Vagina (tissue), 2 donors: Measurements from ENCODE around the gene AREG. TPM values are rescaled to one million over a fixed set of nuclear protein-coding genes. Genes with fewer than 3 reads are reported as not detected.

ENCODE experiments used
- DNase-seq, 2 donors: peaks; one replicate each; pipeline ENCODE4 v3.0.0-alpha.2; 2017; ENCODE audit errors: extremely low spot score in 2 of 2
- H3K27ac ChIP-seq: fragments of 200-600 bp; sonication (generic); one replicate; pipeline ENCODE4 v1.5.1; 2019
- H3K27me3 ChIP-seq: fragments of 200-600 bp; sonication (generic); one replicate; pipeline ENCODE4 v1.5.1; 2019
- H3K36me3 ChIP-seq, 2 donors: fragments of 200-600 bp; sonication (generic); one replicate each; pipeline ENCODE4 v1.5.1; 2017 to 2019
- H3K4me1 ChIP-seq: fragments of 200-600 bp; sonication (generic); one replicate; pipeline ENCODE4 v1.5.1; 2019
- H3K4me3 ChIP-seq, 2 donors: fragments of 200-600 bp; sonication (generic); 1 replicate in 1 of 2; 2 replicates in 1 of 2; pipeline ENCODE4 v1.5.1; 2016 to 2019
- H3K9me3 ChIP-seq: fragments of 200-600 bp; sonication (generic); one replicate; pipeline ENCODE4 v1.5.1; 2019
- POLR2A ChIP-seq, 2 donors: fragments of 450-650 bp; IDR thresholded peaks; one replicate each; pipeline ENCODE4 v1.6.1; 2017; ENCODE audit warnings: antibody characterized with exemption in 2 of 2, mild to moderate bottlenecking in 2 of 2, moderate library complexity in 2 of 2
- POLR2AphosphoS5 ChIP-seq, 2 donors: sonication (generic); formaldehyde crosslinking; IDR thresholded peaks; one replicate each; pipeline ENCODE4 v1.9.0; 2017; ENCODE audit warnings: antibody characterized with exemption in 2 of 2, mild to moderate bottlenecking in 2 of 2, low read depth in 1 of 2; ENCODE audit not compliant: insufficient read depth in 1 of 2
- intact Hi-C: fragments of 100-400 bp; cut with DNase I; formaldehyde crosslinking; loops from one replicate; pipeline ENCODE4 v1.15.1; 2023
- total RNA-seq: library from RNA; depleted of rRNA; stranded (reverse); fragments of >200 nt; gene quantifications from one replicate; pipeline ENCODE4 v1.2.3, GENCODE V29; 2016
- TF ChIP-seq, protein P1 (sequence below), 3 experiments: fragments of 450-650 bp in 2 of 3; fragments of 200-600 bp in 1 of 3; sonication (generic) in 1 of 3; IDR thresholded peaks; one replicate each; pipeline ENCODE4 v1.5.1; 2017 to 2019; ENCODE audit warnings: antibody characterized with exemption in 3 of 3, mild to moderate bottlenecking in 2 of 3, moderate library complexity in 2 of 3

Gene AREG
- total RNA-seq, 1 donor from 2014 or later = 16.9 TPM

DNA sequence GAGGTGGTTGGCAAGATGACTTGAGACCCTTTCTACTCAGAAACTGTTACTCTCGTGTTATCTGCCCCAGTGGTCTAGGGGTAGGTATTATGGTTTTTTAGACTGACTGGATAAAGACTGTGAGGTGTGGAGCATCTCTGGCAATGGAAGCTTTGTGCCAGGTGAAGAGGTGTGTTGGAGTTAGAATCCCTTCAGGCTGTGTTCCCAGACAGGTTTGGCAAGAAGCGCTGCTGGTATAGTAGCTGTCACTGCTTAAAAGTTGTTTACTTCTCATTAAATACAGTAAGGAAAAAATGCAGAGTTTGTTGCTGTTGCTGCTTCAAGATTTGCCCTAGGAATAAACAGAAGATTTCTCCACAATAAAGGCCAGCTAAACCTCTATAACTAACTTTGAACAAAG is 35.3 kb downstream of the AREG start:
- H3K4me3 ChIP-seq = no peak overlapping the region
- no peaks in the 10 kb centered on the region for H3K36me3 ChIP-seq
- no peaks in the 10 kb centered on the region for H3K9me3 ChIP-seq
- no peaks in the 10 kb centered on the region for H3K4me1 ChIP-seq
- H3K27ac ChIP-seq = no peak overlapping the region
- H3K27me3 ChIP-seq = no peaks in the 10 kb centered on the region
- intact Hi-C loops = no loop called here
- TF ChIP-seq POLR2A (IDR thresholded peaks at IDR 0.05) (no peak), POLR2AphosphoS5 (IDR thresholded peaks at IDR 0.05; ENCODE audit: insufficient read depth in 1 of 2, low read depth in 1 of 2) (peak in 1 of 2 donors; percentile 20)
- TF ChIP-seq, protein P1, sequence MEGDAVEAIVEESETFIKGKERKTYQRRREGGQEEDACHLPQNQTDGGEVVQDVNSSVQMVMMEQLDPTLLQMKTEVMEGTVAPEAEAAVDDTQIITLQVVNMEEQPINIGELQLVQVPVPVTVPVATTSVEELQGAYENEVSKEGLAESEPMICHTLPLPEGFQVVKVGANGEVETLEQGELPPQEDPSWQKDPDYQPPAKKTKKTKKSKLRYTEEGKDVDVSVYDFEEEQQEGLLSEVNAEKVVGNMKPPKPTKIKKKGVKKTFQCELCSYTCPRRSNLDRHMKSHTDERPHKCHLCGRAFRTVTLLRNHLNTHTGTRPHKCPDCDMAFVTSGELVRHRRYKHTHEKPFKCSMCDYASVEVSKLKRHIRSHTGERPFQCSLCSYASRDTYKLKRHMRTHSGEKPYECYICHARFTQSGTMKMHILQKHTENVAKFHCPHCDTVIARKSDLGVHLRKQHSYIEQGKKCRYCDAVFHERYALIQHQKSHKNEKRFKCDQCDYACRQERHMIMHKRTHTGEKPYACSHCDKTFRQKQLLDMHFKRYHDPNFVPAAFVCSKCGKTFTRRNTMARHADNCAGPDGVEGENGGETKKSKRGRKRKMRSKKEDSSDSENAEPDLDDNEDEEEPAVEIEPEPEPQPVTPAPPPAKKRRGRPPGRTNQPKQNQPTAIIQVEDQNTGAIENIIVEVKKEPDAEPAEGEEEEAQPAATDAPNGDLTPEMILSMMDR (IDR thresholded peaks at IDR 0.05) = no peak
- DNase-seq = no peak

DNA sequence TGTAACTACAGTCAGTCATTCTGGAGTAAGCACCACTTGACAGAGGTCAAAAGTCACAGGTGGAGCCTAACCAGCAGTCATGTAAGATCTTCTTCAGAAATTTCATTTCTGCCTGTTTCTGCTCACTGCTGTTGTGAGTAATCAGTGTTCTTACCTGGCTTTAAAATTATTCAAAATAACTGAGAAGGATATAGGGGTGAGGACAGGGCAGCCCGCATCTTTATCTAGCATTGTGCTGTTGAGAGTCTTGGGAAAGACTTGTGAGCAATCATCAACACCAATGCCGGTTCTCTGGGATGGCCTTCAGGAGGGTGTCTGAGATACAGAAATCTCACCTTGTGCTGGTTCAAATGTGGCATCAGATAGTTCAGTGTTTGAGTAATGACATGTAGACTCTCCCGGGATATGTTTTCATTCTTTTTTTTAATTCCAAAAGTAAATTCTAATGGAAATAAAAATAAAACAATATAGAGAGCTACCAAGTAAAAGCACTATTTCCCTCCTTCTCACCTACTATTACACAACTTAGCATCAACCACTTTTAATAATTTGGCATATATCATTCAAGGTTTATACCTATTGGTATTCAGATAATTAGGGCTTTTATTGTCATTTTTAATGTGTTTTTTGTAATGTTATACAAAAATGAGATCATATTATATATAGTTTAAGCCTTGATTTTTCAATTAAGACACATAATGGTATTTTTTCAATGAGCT is 37.1 kb downstream of the AREG start:
- H3K4me1 ChIP-seq = no peaks in the 10 kb centered on the region
- TF ChIP-seq, protein P1 (IDR thresholded peaks at IDR 0.05) = no peak
- TF ChIP-seq POLR2A (IDR thresholded peaks at IDR 0.05) (no peak), POLR2AphosphoS5 (IDR thresholded peaks at IDR 0.05; ENCODE audit: insufficient read depth in 1 of 2, low read depth in 1 of 2) (no peak)
- no peaks in the 10 kb centered on the region for H3K27me3 ChIP-seq
- DNase-seq = no peak
- H3K27ac ChIP-seq = no peak overlapping the region
- no peaks in the 10 kb centered on the region for H3K36me3 ChIP-seq
- H3K4me3 ChIP-seq = no peak overlapping the region
- H3K9me3 ChIP-seq = no peaks in the 10 kb centered on the region
- intact Hi-C loops = no loop called here

DNA sequence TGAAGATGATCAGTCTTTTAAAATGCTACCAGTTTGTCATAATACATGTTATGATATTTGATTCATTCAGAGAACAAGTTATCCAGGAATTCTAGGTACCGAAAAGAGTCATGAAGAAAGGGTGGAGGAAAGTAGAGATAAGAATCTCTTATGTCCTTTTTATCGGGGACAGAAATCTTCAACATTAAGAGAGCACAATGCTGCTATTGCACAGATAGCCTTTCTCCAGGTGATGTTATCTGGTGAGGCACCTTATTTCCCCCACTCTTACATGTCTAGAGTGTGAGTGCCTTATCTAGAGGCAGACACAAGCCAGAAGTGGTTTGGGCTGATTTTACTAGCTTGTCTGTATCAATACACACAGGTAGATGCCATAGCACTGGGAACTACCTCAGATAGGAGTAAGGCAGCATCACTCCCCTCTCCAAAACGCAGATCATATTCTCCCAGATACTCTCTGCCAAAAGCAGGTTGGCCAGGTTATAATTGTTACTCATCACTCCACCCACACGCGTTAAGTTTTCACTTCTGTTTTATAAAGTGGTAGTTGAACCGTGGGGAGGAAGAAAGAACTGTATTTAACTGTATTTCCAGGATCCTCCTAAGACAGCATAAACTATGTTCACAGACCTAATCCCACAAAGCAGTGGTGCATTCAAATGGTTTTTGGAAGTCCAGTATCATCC is 38.4 kb downstream of the AREG start:
- Histone ChIP-seq H3K9me3 (no peaks in the 10 kb centered on the region), H3K4me3 (no peak overlapping the region), H3K27ac (no peak overlapping the region), H3K36me3 (no peaks in the 10 kb centered on the region), H3K4me1 (no peaks in the 10 kb centered on the region), H3K27me3 (no peaks in the 10 kb centered on the region)
- DNase-seq = no peak
- intact Hi-C loops = no loop called here
- TF ChIP-seq, protein P1 (IDR thresholded peaks at IDR 0.05) = no peak
- TF ChIP-seq POLR2A (IDR thresholded peaks at IDR 0.05) = no peak
- no peak for TF ChIP-seq POLR2AphosphoS5 (IDR thresholded peaks at IDR 0.05; ENCODE audit: insufficient read depth in 1 of 2, low read depth in 1 of 2)

DNA sequence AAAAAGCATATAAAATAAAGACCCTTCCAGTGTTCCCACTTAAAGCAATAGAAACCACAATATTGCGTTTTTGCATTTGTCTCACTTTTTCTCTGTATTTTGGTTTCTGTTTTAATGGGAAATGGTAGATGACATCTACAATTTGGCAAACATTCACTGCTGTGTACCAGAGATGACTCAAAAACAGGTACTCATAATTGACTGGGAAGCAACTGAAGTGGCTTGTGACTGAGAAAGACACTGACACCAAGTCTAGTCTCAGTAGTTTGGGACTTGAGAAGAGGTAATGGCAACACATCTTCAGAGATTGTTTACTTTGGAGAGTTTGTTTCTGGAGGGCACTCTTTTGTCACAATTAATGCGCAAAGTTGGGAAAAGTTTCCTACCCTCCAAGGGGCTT is 42.0 kb downstream of the AREG start:
- H3K4me3 ChIP-seq = no peak overlapping the region
- H3K36me3 ChIP-seq = no peaks in the 10 kb centered on the region
- no peaks in the 10 kb centered on the region for H3K27me3 ChIP-seq
- H3K9me3 ChIP-seq = no peaks in the 10 kb centered on the region
- intact Hi-C loops = no loop called here
- H3K4me1 ChIP-seq = no peaks in the 10 kb centered on the region
- DNase-seq = no peak
- no peak overlapping the region for H3K27ac ChIP-seq
- TF ChIP-seq, protein P1 (IDR thresholded peaks at IDR 0.05) = no peak
- no peak for TF ChIP-seq POLR2A (IDR thresholded peaks at IDR 0.05)
- no peak for TF ChIP-seq POLR2AphosphoS5 (IDR thresholded peaks at IDR 0.05; ENCODE audit: insufficient read depth in 1 of 2, low read depth in 1 of 2)

DNA sequence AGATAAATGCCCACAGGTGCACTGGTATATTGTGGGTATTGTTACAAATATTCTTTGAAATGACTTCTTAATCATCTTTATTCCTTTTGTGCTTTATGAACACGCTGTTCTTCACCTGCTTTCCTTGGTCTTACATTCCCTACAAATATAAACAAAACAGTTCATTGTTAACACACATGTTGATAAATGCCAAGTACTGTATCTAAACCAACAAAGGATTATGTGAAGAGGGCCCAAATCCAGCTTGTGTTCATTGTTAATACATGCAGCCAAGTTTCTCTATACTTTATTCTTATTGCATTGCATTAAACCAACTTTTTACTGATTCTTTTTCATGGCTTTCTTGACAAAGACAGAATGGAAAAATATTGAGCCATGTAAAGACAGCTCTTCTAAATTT is 42.8 kb downstream of the AREG start:
- H3K27me3 ChIP-seq = no peaks in the 10 kb centered on the region
- no peaks in the 10 kb centered on the region for H3K36me3 ChIP-seq
- H3K27ac ChIP-seq = no peak overlapping the region
- no peak for DNase-seq
- H3K4me3 ChIP-seq = no peak overlapping the region
- no peak for TF ChIP-seq POLR2A (IDR thresholded peaks at IDR 0.05)
- TF ChIP-seq POLR2AphosphoS5 (IDR thresholded peaks at IDR 0.05; ENCODE audit: insufficient read depth in 1 of 2, low read depth in 1 of 2) = no peak
- TF ChIP-seq, protein P1 (IDR thresholded peaks at IDR 0.05) = no peak
- no peaks in the 10 kb centered on the region for H3K9me3 ChIP-seq
- H3K4me1 ChIP-seq = no peaks in the 10 kb centered on the region
- intact Hi-C loops = no loop called here
